ENCODE data around the gene GLTP. TPM values are rescaled to one million over a fixed set of nuclear protein-coding genes. Genes with fewer than 3 reads are reported as not detected.

Gene GLTP
- total RNA-seq, 1 donor from 2014 or later = 27.7 TPM

DNA sequence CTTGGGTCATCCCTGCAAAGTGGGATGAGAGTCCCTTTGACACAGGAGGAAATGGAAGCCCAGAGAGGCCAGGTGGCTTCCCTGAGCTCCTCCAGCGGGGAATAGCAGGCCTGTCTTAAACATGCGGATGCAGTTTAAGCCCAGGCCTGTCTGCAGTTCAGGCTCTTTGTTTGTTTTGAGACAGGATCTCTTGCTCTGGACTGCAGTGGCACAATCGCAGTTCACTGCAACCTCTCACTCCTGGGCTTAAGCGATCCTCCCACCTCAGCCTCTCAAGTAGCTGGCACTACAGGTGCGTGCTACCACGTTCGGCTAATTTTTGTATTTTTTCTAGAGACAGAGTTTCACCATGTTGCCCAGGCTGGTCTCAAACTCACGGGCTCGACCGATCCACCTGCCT is 50.7 kb downstream of the GLTP start:
- intact Hi-C loops (cut with micrococcal nuclease) = no loop called here
- peaks cover 39% of the 10 kb centered on the region for H3K27me3 Mint-ChIP-seq (ENCODE audit: insufficient read depth)
- no peaks in the 10 kb centered on the region for H3K9me3 Mint-ChIP-seq
- H3K4me1 Mint-ChIP-seq (ENCODE audit: low read depth) = peaks cover 5% of the 10 kb centered on the region
- DNase-seq (ENCODE audit: low spot score) = no peak
- no peak overlapping the region for H3K4me3 Mint-ChIP-seq
- H3K36me3 Mint-ChIP-seq (ENCODE audit: low read depth) = no peaks in the 10 kb centered on the region
- H3K27ac Mint-ChIP-seq = no peak overlapping the region

DNA sequence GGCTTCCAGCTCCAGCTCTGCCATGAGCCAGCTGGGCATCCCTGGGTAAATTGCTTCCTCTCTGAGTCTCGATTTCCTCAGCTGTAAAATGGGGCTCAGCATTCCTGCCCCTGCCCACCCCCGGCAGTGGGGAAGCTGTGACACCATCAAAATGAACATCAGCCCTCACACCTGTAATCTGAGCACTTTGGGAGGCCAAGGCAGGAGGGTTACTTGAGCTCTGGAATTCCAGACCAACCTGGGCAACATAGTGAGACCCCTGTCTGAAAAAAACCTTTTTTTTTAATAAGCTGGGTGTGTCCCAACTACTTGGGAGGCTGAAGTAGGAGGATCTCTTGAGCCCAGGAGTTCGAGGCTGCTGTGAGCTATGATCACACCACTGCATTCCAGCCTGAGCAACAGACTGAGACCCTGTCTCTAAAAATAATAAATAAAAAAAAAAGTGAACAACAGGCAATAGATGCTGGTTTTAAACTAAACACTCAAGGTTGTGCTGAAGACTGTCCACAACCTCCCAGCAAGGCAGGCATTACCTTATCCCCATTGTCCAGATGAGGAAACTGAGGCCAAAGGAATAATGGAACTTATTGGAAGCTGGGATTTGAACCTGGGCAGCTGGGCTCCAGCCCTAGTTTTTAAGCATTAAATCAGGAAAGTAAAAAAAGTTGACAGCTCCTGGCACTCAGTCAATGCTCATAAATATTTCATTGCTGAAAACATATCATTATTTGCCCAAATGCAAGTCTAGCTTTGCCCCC is 51.4 kb downstream of the GLTP start:
- DNase-seq (ENCODE audit: low spot score) = no peak
- Mint-ChIP-seq H3K36me3 (ENCODE audit: low read depth) (no peaks in the 10 kb centered on the region), H3K4me3 (no peak overlapping the region), H3K27me3 (ENCODE audit: insufficient read depth) (peaks cover 33% of the 10 kb centered on the region), H3K9me3 (no peaks in the 10 kb centered on the region), H3K27ac (no peak overlapping the region), H3K4me1 (ENCODE audit: low read depth) (peaks cover 5% of the 10 kb centered on the region)
- intact Hi-C loops (cut with micrococcal nuclease) = no loop called here

DNA sequence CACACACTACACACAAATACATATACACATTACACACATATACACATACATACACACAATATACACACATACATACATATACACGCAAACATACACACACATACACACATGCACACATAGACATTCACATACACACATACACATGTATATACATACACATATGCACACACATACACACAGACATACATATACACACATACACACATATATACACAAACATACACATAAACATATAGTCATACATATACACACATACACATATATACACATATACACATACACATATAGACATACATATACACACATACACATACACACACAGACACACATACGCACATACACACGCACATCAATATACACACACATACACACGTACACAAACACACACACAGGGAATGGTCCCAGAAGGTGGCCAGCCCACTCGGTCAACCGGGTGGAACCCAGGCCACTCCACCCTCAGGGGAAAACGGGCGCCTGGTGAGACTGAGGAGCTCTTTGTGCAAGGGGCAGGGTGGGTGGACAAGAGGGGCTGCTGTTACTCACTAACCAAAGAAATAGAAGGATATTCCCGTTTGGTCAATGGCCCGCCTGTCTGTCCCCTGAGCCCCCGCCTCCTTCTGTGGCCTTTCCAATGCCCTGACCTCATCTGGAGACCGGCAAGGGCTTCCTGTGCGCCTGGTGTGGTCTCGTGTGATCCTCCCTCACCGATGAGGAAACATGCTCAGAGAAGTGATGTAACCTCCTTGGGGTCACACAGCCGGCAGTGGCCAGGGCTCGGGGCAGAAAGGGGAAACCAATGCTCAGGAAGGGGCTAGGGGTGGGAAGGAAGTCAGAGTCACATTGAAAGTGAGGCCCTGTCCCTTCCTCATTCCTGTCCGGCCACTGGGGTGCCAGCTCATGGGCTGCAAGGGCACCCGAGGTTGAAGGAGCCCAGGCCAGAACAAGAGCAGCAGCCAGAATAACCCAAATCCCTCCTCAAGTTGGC is 52.5 kb downstream of the GLTP start:
- no peak overlapping the region for H3K4me3 Mint-ChIP-seq
- no peaks in the 10 kb centered on the region for H3K36me3 Mint-ChIP-seq (ENCODE audit: low read depth)
- no peak overlapping the region for H3K27ac Mint-ChIP-seq
- DNase-seq (ENCODE audit: low spot score) = no peak
- peaks cover 28% of the 10 kb centered on the region for H3K27me3 Mint-ChIP-seq (ENCODE audit: insufficient read depth)
- H3K9me3 Mint-ChIP-seq = no peaks in the 10 kb centered on the region
- no peaks in the 10 kb centered on the region for H3K4me1 Mint-ChIP-seq (ENCODE audit: low read depth)
- intact Hi-C loops (cut with micrococcal nuclease) = no loop called here

DNA sequence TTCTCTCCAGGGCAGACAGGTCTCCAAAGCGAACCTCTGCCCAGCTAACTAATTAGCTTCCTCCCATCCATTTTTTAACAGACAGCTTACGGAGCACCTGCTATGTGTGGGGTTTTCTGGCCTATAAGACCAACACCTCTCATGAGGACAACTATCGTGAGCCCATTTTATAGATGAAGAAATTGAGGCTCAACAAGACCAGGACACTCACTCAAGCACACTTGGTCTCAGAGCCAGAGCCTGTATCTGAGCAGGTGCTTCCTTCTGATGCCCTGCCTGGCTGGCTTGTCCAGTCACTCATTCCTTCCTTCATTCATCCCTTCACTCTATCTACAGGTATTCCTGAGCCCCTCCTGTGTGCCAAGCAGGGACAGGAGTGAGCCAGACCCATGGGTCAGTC is 53.3 kb downstream of the GLTP start:
- H3K9me3 Mint-ChIP-seq = no peaks in the 10 kb centered on the region

DNA sequence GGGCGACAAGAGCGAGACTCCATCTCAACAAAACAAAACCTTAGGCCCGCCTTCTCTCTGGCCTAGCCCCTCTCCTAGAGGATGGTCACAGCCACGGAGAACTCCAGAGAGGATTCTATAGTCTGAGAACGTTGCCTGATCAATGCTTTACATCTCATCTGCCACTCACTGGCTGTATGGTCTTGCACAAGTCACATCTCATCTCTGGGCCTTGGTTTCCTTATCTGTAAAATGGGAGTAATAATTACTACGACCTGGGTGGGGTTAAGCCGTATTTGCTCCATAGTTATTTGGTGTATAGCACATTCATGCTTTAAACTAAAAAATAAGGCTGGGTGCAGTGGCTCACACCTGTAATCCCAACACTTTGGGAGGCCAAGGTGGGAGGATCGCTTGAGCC is 55.6 kb downstream of the GLTP start:
- intact Hi-C loops (cut with micrococcal nuclease) = no loop called here
- no peaks in the 10 kb centered on the region for H3K36me3 Mint-ChIP-seq (ENCODE audit: low read depth)
- DNase-seq (ENCODE audit: low spot score) = no peak
- no peaks in the 10 kb centered on the region for H3K4me1 Mint-ChIP-seq (ENCODE audit: low read depth)
- no peaks in the 10 kb centered on the region for H3K9me3 Mint-ChIP-seq
- H3K4me3 Mint-ChIP-seq = no peak overlapping the region
- no peak overlapping the region for H3K27ac Mint-ChIP-seq
- H3K27me3 Mint-ChIP-seq (ENCODE audit: insufficient read depth) = peaks cover 10% of the 10 kb centered on the region

More for the DNA sequence above, 53.3 kb downstream of the GLTP start:
- H3K4me3 Mint-ChIP-seq = no peak overlapping the region
- H3K27me3 Mint-ChIP-seq (ENCODE audit: insufficient read depth) = peaks cover 23% of the 10 kb centered on the region
- no peaks in the 10 kb centered on the region for H3K4me1 Mint-ChIP-seq (ENCODE audit: low read depth)
- intact Hi-C loops (cut with micrococcal nuclease) = no loop called here
- no peaks in the 10 kb centered on the region for H3K36me3 Mint-ChIP-seq (ENCODE audit: low read depth)
- no peak for DNase-seq (ENCODE audit: low spot score)
- no peak overlapping the region for H3K27ac Mint-ChIP-seq

DNA sequence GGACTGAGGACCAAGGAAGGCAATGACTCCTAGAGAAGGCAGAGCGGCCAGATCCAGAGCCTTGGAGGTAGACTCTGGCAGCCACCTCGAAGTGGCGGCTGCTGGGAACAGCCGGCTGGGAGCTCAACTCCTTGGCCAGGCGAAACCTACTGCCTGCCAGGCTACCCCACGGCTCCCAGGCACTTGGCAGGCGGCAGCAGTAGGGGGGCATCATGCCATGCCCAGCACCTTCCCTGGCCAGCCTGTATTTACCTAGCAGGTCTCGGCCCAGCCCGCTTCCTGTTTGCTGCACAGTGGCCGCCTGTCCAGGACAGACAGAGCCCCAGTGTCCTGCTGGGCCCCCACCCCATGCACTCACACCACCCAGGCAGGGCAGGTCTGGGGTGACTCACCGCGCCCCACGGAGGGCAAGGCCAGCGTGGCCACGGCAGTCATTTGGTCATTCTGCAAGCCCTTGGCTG is 57.4 kb downstream of the GLTP start:
- no peak overlapping the region for H3K4me3 Mint-ChIP-seq
- H3K27ac Mint-ChIP-seq = no peak overlapping the region
- peaks cover 6% of the 10 kb centered on the region for H3K27me3 Mint-ChIP-seq (ENCODE audit: insufficient read depth)
- DNase-seq (ENCODE audit: low spot score) = no peak
- H3K36me3 Mint-ChIP-seq (ENCODE audit: low read depth) = no peaks in the 10 kb centered on the region
- intact Hi-C loops (cut with micrococcal nuclease) = no loop called here
- H3K4me1 Mint-ChIP-seq (ENCODE audit: low read depth) = no peaks in the 10 kb centered on the region
- no peaks in the 10 kb centered on the region for H3K9me3 Mint-ChIP-seq

DNA sequence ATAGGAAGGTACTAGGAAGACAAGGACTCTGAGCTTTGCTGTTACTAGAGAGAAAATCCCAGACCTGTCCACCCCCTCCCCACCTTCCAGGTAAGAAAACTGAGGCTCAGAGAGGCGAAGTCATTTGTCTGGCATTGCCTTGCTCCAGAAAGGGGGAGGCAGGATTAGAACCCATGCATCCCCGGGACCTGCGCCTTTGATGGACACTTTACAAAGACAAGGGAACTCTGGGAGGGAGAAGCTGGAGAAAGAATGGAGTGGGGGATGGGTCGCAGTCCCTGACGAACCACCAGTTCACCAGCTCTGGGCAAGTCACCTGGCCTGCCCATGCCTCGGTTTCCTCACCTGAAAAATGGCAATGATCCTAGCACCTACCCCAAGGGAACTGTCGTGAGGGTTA is 57.9 kb downstream of the GLTP start:
- no peaks in the 10 kb centered on the region for H3K36me3 Mint-ChIP-seq (ENCODE audit: low read depth)
- peaks cover 6% of the 10 kb centered on the region for H3K27me3 Mint-ChIP-seq (ENCODE audit: insufficient read depth)
- no peak overlapping the region for H3K27ac Mint-ChIP-seq
- intact Hi-C loops (cut with micrococcal nuclease) = no loop called here
- H3K9me3 Mint-ChIP-seq = no peaks in the 10 kb centered on the region
- no peak for DNase-seq (ENCODE audit: low spot score)
- H3K4me3 Mint-ChIP-seq = no peak overlapping the region
- H3K4me1 Mint-ChIP-seq (ENCODE audit: low read depth) = no peaks in the 10 kb centered on the region

DNA sequence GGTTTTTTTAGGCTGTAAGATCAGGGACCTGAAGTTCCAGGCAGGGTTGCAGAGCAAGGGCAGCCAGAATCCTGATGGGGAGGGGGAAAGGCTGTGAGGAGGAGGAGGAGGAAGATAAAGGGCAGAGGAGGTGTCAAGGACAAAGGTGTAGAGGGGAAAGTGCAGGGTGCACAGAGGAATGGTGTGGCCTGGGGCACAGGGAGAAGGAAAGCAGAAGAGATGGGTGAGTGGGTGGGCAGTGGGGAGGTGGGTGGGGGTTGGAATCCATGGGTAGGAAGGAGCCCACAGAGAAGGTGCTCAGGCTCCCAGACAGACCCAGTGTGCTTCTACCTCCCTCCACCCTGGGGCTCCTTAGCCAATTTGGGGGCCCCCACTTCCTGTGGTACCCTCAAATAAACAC is 58.4 kb downstream of the GLTP start:
- Mint-ChIP-seq H3K36me3 (ENCODE audit: low read depth) (no peaks in the 10 kb centered on the region), H3K27me3 (ENCODE audit: insufficient read depth) (peaks cover 6% of the 10 kb centered on the region), H3K27ac (no peak overlapping the region), H3K4me1 (ENCODE audit: low read depth) (no peaks in the 10 kb centered on the region), H3K9me3 (no peaks in the 10 kb centered on the region), H3K4me3 (no peak overlapping the region)
- no peak for DNase-seq (ENCODE audit: low spot score)
- intact Hi-C loops (cut with micrococcal nuclease) = no loop called here

DNA sequence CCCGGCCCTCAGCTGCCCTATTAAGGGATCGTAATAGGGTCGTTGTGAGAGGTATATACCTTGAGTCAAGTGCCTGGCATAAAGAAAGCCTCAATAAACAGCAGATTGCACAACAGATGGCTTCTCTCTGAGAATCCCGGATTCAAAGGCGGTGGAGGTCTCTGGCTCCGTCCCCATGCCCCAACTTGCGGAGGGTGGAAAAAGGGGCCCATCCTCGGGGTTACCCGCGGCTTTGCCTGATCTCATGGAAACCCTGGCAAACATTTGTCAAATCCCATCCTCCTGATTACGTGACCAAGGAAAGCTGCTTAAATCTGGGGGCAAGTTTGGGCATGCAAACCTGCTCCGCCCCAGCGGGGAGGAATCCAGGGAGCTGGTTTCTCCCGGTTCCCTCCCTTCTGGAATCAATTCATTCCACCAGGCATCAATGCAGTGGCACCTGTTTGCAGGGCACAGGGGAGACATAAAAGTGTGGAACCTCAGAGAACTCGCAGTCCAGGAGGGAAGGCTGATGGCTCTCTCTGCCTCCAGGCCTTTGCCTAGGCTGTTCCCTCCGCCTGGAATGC is 59.4 kb downstream of the GLTP start:
- intact Hi-C loops (cut with micrococcal nuclease) = no loop called here
- Mint-ChIP-seq H3K27me3 (ENCODE audit: insufficient read depth) (peaks cover 1% of the 10 kb centered on the region), H3K36me3 (ENCODE audit: low read depth) (no peaks in the 10 kb centered on the region), H3K27ac (no peak overlapping the region), H3K4me3 (no peak overlapping the region), H3K9me3 (no peaks in the 10 kb centered on the region), H3K4me1 (ENCODE audit: low read depth) (no peaks in the 10 kb centered on the region)
- no peak for DNase-seq (ENCODE audit: low spot score)

DNA sequence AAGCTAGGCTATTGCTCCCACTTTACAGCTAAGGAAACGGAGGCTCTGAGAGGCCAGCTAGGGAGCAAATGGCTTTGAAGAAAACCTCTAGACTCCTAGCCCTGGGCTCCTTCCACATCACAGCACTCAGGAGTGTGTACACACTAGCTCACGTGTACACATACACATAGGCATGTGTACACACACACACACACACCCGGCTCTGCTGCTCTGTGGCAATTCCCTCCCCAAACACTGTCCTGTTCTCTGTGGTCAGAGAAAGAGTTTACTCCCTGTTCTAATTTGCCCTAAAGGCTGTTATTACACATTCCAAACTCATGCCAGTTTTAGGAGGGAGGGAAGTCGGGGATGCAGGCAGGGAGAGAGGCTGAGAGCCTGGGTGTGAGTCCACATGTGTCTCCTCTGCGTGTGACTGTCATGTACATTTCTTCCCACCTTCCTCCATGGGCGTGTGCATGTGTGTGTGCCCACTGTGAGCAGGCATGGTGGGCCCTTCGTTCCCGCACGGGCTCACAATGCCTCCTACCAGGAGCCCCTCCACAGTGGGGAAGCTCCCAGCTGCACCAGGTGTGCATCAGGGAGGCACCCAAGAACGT is 61.3 kb downstream of the GLTP start:
- DNase-seq (ENCODE audit: low spot score) = no peak
- Mint-ChIP-seq H3K27ac (no peak overlapping the region), H3K9me3 (no peaks in the 10 kb centered on the region), H3K4me1 (ENCODE audit: low read depth) (no peaks in the 10 kb centered on the region), H3K27me3 (ENCODE audit: insufficient read depth) (no peaks in the 10 kb centered on the region), H3K4me3 (no peak overlapping the region), H3K36me3 (ENCODE audit: low read depth) (no peaks in the 10 kb centered on the region)
- intact Hi-C loops (cut with micrococcal nuclease) = no loop called here

DNA sequence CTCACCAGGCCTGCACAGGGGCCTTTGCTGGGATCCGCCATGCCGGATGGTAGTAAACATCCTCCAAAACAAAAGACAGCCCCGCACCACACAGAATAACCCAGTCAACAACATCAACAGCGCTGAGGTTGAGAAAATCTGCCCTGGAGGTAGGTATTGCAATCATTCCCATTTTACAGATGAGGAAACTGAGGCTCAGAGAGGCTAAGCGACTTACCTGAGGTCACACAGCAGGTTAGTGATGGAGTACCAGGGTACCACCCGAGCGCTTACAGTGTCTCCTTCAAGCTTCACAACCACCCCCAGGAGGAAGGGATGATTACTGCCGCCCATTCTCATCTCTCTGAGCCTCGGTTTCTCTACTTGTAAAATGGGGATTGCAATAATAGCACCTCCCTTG is 62.1 kb downstream of the GLTP start:
- no peak overlapping the region for H3K27ac Mint-ChIP-seq
- no peaks in the 10 kb centered on the region for H3K27me3 Mint-ChIP-seq (ENCODE audit: insufficient read depth)
- DNase-seq (ENCODE audit: low spot score) = no peak
- no peak overlapping the region for H3K4me3 Mint-ChIP-seq
- no peaks in the 10 kb centered on the region for H3K4me1 Mint-ChIP-seq (ENCODE audit: low read depth)
- no peaks in the 10 kb centered on the region for H3K36me3 Mint-ChIP-seq (ENCODE audit: low read depth)
- intact Hi-C loops (cut with micrococcal nuclease) = no loop called here
- H3K9me3 Mint-ChIP-seq = no peaks in the 10 kb centered on the region

DNA sequence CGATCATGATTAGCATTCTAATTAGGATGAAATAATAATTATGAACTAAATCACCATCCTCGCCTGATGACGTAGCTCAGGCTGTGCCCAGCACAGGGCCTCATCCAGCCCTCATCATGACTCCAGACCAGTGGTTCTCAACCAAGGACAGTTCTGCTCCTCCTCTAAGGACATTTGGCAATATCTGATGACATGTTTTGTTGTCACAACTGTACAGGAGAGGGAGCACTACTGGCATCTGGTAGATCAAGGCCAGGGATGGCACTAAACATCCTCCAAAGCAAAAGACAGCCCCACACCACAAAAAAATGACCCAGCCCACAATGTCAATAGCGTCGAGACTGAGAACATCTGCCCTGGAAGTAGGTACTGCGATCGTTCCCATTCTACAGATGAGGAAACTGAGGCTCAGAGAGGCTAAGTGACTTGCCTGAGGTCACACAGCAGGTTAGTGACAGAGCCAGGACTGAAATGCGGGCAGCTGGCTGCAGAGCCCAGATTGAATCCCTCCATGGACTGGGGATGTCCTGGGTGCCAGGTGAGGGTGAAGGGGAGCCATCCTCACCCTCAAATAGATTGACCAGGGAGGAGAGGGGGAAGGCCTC is 62.6 kb downstream of the GLTP start:
- no peaks in the 10 kb centered on the region for H3K36me3 Mint-ChIP-seq (ENCODE audit: low read depth)
- H3K9me3 Mint-ChIP-seq = no peaks in the 10 kb centered on the region
- H3K4me1 Mint-ChIP-seq (ENCODE audit: low read depth) = no peaks in the 10 kb centered on the region
- intact Hi-C loops (cut with micrococcal nuclease) = no loop called here
- no peak for DNase-seq (ENCODE audit: low spot score)
- H3K27me3 Mint-ChIP-seq (ENCODE audit: insufficient read depth) = no peaks in the 10 kb centered on the region
- no peak overlapping the region for H3K4me3 Mint-ChIP-seq
- H3K27ac Mint-ChIP-seq = no peak overlapping the region

Measured in activated T-helper 1 cell treated with anti-CD3 and anti-CD28 coated beads, Interleukin-12 subunit alpha, Interleukin-12 subunit beta, Interleukin-2, Interleukin-4 antibody, amounts not matched to agents 30 ng/mL and 10 ng/mL and 1 ng/mL, durations not matched to agents 14 hours and 24 hours and 36 hours (primary cell).